HG02981 (cell line): ENCODE data around the gene TLK2.
"Not testable (repeated sequence)": the region's sequence is repeated elsewhere in the genome, so short reads cannot be mapped to it uniquely, and the experiment has no call there.

Source experiments
- ATAC-seq: cut with Tn5 transposase; IDR thresholded peaks from one replicate; pipeline ENCODE4 v1.9.1; 2021; ENCODE audit warnings: mild to moderate bottlenecking, moderate library complexity; ENCODE audit not compliant: unreplicated experiment

Gene TLK2

DNA sequence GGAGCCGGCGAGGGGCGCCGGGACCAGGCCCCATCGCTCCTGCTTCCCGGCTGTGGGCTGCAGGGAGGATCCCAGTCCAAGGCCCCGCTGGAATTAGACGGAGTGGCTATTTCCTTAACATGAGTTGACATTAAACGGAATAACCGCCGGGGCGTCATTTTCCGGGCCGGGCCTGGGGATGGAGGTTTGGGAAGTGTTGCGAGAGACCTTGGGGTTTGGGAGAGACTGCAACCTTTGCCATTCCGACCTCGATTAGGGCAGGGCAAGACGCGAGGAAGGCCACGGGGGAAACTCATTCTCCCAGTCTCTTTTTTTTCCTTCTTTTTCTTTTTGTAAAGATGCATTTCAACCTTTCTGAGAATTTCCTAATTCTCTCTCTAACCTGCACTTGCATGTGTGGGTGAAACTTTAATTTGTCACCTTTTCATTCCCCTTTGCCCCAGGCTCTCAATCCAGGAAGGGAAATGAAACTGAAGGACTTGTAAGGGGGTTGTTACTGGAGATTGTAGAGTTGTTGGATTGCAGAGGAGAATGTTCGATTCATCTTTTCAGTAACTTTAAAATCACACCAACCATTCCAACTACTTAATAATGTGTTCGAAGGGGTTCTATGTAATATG, 1.1 kb downstream of the TLK2 start:
- ATAC-seq: not testable (repeated sequence)

DNA sequence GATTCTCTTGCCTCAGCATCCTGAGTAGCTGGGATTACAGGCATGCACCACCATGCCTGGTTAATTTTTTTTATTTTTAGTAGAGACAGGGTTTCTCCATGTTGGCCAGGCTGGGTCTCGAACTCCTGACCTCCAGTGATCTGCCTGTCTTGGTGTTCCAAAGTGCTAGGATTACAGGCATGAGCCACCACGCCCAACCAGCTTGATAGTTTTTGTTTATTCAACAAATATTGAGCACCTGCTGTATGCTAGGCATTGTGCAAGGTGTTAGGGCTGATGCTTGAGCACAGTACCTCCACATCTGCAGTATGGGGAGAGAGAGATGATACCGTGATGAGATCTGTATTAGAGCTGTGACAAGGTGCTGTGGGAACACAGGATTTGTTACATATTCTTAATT, 3.9 kb downstream of the TLK2 start:
- not testable (repeated sequence) for ATAC-seq

GRCh38 chr17:62490990-62491389, 12.4 kb downstream of the TLK2 start:
- not testable (repeated sequence) for ATAC-seq

DNA sequence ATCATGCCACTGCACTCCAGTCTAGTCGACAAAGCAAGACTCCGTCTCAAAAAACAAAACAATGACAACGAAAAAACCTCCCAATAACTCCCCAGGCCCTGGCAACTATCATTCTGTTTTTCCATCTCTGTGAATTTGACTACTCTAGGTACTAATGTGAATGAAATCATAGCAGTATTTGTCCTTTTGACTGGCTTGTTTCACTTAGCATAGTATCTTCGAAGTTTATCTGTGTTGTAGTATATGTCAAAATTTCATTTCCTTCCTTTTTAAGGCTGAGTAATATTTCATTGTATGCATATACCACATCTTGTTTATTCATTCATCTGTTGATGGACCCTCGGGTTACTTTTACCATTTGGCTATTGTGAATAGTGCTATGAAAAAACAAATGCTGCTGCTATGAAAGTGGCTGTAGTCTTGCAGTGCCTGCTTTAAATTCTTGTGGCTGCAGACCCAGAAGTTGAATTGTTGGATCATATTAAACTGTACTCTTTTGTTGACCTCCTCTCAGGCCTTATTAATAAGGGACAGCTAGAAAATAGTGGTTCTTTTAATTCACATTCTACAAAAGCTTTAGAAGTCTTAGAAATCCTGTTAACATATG, 14.5 kb downstream of the TLK2 start:
- not testable (repeated sequence) for ATAC-seq

DNA sequence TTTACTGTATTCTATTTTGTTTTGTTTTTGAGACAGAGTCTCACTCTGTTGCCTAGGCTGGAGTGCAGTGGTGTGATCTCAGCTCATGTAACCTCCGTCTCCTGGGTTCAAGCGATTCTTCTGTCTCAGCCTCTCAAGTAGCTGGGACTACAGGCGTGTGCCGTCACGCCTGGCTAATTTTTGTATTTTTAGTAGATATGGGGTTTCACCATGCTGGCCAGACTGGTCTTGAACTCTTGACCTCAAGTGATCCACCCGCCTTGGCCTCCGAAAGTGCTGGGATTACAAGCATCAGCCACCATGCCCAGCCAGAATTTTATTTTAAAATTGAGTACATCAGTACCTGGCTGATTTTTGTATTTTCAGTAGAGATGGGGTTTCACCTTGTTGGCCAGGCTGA, 15.4 kb downstream of the TLK2 start:
- not testable (repeated sequence) for ATAC-seq

- not testable (repeated sequence) for ATAC-seq
These were observed 17.7 kb downstream of the TLK2 start for GRCh38 chr17:62496344-62496743.

- not testable (repeated sequence) for ATAC-seq
These were observed 20.2 kb downstream of the TLK2 start for GRCh38 chr17:62498796-62499195.

- not testable (repeated sequence) for ATAC-seq
These were observed 21.8 kb downstream of the TLK2 start for GRCh38 chr17:62500463-62500862.

DNA sequence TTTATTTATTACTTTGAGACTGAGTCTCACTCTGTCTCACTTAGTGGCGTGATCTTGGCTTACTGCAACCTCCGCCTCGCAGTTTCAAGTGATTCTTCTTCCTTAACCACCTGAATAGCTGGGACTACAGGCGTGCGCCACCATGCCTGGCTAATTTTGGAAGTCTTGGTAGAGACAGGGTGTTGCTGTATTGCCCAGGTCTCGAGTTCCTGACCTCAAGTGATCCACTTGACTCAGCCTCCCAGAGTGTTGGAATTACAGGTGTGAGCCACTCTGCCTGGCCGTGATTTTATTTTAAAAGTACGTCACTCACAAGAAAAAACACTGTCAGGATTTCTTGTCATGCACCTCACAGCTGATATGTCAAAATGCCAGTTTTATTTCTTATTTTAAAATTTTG, 26.2 kb downstream of the TLK2 start:
- ATAC-seq: not testable (repeated sequence)

DNA sequence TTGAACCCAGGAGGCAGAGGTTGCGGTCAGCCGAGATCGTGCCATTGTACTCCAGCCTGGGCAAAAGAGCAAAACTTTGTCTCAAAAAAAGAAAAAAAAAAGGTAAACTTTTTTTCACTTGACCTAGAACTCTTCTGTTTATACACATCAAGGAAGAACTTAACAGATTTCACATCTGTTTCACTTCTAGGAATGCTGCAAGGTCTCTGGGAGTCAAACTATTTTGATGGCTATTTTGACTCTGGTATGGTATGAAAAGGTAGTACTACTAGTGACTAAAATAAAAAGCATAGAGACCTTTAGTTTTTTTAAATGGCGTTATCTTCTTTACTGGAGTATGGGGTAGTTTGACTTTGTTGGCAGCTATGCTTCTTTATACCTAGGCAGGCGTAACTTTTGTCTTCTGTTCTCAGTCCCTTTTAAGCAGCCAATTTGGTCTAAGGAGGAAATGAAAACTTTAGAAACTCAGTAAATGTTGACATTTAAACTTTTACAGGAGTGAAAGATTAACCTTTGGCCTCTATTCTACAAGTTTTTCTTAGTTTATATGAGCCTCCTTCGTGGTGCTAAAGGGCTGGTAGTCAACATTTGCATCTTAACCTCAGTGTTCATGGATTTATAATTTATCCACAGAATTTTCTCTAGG, 28.7 kb downstream of the TLK2 start:
- ATAC-seq: not testable (repeated sequence)

DNA sequence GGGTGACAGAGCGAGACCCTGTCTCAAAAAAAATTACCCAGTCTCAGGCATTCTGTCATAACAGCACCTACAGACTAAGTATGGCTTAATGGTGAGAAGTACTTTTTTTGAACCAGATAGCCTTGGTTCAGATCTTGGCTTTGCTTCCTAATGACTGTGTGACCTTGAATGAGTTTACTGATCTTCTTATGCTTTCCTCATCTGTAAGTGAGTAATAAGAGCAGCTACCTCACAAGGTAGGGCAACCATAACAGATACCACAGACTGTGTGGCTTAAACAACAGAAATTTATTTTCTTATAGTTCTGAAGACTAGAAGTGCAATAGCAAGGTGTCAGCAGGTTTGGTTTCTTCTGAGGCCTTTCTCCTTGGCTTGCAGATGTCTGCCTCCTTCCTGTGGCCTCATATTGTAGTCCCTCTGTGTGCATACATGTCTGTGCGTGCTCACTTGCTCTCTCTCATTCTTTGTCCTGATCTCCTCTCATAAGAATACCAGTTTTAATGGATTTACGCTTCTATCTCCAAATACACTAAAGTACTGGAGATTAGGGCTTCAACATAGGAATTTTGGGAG, 31.7 kb downstream of the TLK2 start:
- not testable (repeated sequence) for ATAC-seq

DNA sequence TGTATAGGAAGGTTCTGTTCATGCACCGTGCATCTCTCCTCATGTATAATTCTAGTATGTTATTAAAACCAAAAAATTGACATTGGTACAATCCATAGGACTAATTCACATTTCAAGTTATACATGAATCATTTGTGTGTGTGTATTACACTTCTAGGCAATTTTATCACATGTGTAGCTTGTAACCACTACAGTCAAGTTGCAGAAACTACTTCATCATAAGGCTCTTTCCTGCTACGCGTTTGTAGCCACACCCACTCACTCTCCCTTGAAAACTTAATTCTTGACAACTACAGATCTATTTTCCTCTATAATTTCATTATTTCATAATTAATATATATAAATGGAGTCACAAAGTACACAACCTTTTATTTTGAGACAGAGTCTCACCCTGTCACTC, 32.4 kb downstream of the TLK2 start:
- not testable (repeated sequence) for ATAC-seq

- not testable (repeated sequence) for ATAC-seq
These were observed 37.8 kb downstream of the TLK2 start for GRCh38 chr17:62516376-62516775.

DNA sequence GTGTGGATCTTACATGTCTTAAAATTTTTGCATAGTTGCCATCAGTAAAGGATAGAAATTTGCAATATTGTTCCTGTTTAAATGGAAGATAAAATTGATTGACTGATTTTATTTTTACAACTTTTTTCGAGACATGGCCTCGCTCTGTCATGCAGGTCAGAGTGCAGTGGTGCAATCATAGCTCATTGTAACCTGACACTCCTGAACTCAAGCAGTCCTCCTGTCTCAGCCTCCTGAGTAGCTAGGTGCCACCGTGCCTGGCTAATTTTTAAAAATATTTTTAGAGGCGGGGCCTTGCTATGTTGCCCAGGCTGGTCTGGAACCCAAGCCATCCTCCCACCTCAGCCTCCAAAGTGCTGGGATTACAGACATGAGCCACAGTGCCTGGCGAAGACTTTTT, 42.7 kb downstream of the TLK2 start:
- not testable (repeated sequence) for ATAC-seq

GRCh38 chr17:62524077-62524476, 45.5 kb downstream of the TLK2 start:
- not testable (repeated sequence) for ATAC-seq

DNA sequence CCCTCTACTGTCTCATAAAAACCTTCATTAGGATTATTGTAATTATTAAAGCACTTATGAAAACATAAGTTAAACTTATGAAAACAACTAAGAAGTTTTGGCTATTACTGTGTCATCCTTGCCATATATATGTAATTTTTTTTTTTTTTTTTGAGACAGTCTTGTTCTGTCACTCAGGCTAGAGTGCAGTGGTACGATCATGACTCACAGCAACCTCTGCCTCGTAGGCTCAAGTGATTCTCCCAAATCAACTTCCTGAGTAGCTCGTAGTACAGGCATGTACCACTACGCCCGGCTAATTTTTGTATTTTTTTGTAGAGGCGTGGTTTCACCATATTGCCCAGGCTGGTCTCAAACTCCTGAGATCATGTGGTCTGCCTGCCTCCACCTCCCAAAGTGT, 46.7 kb downstream of the TLK2 start:
- not testable (repeated sequence) for ATAC-seq

GRCh38 chr17:62530936-62531335, 52.3 kb downstream of the TLK2 start:
- not testable (repeated sequence) for ATAC-seq

DNA sequence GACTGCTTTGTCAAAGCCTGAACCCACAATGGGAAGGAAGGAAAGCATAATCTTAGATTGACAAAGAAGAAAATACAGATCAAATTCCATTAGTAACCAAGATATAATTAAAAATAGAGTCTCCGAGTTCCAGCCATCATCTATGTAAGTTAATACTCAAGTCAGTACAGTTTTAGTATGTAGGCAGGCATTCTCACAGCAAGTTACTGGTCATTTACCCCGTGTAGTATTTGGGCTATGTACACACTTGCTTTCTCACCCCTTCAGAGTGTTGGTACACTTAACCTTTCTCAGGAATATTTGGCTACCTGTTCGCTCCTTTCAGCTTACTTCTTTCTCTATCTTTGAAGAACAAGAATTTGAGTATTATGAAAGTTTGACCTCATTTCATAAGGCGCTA, 57.9 kb downstream of the TLK2 start:
- not testable (repeated sequence) for ATAC-seq

GRCh38 chr17:62541073-62541472, 62.4 kb downstream of the TLK2 start:
- ATAC-seq: not testable (repeated sequence)

- not testable (repeated sequence) for ATAC-seq
These were observed 64.7 kb downstream of the TLK2 start for GRCh38 chr17:62543278-62543775.

- not testable (repeated sequence) for ATAC-seq
These were observed 67.4 kb downstream of the TLK2 start for GRCh38 chr17:62546066-62546465.
